22Rv1 (cell line): ENCODE results near the gene HAPSTR1.

Experiments
- CTCF ChIP-seq: fragments of 450-650 bp; IDR thresholded peaks from 2 replicates; pipeline ENCODE4 v1.5.1; 2017; ENCODE audit warnings: mild to moderate bottlenecking
- ZFX ChIP-seq: fragments of 450-650 bp; IDR thresholded peaks from 2 replicates; pipeline ENCODE4 v1.6.1; 2017; ENCODE audit warnings: antibody characterized with exemption, borderline replicate concordance

- TF ChIP-seq CTCF, result no peak
- no peak for TF ChIP-seq ZFX
These were observed 42.2 kb upstream of the HAPSTR1 start for GRCh38 chr16:9049241-9049640.
